Measurements from ENCODE around the gene HSPG2.

GRCh38 chr1:21864730-21865129 is 72.4 kb downstream of the HSPG2 start:
- no peak for TF ChIP-seq TAF1 (IDR thresholded peaks at IDR 0.05; ENCODE audit: borderline replicate concordance, low read depth, low read length)
- TF ChIP-seq POLR2A (IDR thresholded peaks at IDR 0.05; ENCODE audit: low read depth, low read length) = no peak
- TF ChIP-seq POLR2AphosphoS5 (IDR thresholded peaks at IDR 0.05; ENCODE audit: low read depth, low read length) = no peak
